ENCODE measurements around the gene AHNAK.

The AHNAK gene

DNA sequence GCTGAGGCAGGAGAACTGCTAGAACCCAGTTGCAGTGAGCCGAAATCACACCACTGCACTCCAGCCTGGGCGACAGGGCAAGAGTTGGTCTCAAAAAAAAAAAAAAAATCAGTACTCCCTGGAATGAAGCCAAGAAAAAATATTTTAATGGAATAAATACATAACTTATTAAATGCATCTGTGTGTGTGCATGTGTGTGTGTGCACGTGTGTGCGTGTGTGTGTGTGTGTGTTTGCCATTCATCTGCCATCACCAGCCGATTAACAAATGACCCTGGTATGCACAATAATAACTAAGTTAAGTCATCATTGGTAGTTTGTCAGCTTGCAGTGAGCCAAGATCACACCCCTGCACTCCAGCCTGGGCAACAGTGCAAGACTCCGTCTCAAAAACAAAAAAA is 162.8 kb downstream of the AHNAK start:
- DNase-seq (ENCODE audit: low spot score): no peak

All from LoVo (cell line).